HL-60 (cell line): ENCODE data around the gene PANK2.
"Not testable (repeated sequence)": the region's sequence is repeated elsewhere in the genome, so short reads cannot be mapped to it uniquely, and the experiment has no call there.

Experiments used
- DNase-seq, 2 experiments: peaks; one replicate each; pipeline ENCODE4 v3.0.0-alpha.2; 2010 to 2020; ENCODE audit warnings: low read depth in 1 of 2, low spot score in 1 of 2
- H3K27ac ChIP-seq: fragments of 250-450 bp; sonication (Bioruptor Pico); replicated peaks from 2 replicates; pipeline ENCODE4 v1.5.1; 2020; ENCODE audit warnings: mild to moderate bottlenecking, moderate library complexity
- H3K27me3 ChIP-seq: fragments of 250-450 bp; sonication (Bioruptor Pico); 2 replicates; pipeline ENCODE4 v1.5.1; 2021; ENCODE audit warnings: mild to moderate bottlenecking, moderate library complexity; ENCODE audit not compliant: insufficient read depth, poor library complexity, severe bottlenecking
- H3K4me3 ChIP-seq: replicated peaks from 2 replicates; pipeline ENCODE4 v1.5.1; 2011; ENCODE audit warnings: mild to moderate bottlenecking, control low read depth, low read length; ENCODE audit not compliant: insufficient read depth
- GABPA ChIP-seq: IDR thresholded peaks from 2 replicates; pipeline ENCODE4 v1.6.1; 2012; ENCODE audit warnings: low read depth
- POLR2AphosphoS5 ChIP-seq: IDR thresholded peaks from 2 replicates; pipeline ENCODE4 v1.6.1; 2012; ENCODE audit warnings: low read depth
- SPI1 ChIP-seq: IDR thresholded peaks from 2 replicates; pipeline ENCODE4 v1.6.1; 2012; ENCODE audit warnings: low read depth, mild to moderate bottlenecking, borderline replicate concordance
- TF ChIP-seq, protein P1 (sequence below): IDR thresholded peaks from one replicate; pipeline ENCODE4 v1.5.1; 2011; ENCODE audit warnings: low read length, control low read depth, inconsistent platforms; ENCODE audit not compliant: insufficient read depth
- TF ChIP-seq, protein P2 (sequence below): IDR thresholded peaks from 2 replicates; pipeline ENCODE4 v1.6.1; 2012; ENCODE audit warnings: low read depth; ENCODE audit not compliant: insufficient replicate concordance

The PANK2 gene

DNA sequence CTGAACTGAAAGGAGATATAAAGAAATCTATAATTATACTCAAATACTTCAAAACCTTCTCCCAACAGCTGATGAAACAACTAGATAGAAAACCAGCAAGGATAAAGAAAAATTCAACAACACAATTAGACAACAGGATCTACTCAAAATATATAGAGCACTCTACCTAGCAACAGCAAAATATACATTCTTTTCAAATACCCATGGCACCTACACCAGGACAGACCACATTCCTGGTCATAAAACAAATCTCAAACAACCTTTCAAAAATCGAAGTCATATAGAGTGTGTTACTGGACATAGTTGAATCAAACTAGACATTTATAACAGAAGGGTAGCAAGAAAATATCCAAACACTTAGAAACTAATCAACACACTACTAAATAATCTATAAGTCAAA lies 83.0 kb downstream of the PANK2 start:
- no peak for TF ChIP-seq SPI1
- TF ChIP-seq GABPA, result no peak
- TF ChIP-seq, protein P1, sequence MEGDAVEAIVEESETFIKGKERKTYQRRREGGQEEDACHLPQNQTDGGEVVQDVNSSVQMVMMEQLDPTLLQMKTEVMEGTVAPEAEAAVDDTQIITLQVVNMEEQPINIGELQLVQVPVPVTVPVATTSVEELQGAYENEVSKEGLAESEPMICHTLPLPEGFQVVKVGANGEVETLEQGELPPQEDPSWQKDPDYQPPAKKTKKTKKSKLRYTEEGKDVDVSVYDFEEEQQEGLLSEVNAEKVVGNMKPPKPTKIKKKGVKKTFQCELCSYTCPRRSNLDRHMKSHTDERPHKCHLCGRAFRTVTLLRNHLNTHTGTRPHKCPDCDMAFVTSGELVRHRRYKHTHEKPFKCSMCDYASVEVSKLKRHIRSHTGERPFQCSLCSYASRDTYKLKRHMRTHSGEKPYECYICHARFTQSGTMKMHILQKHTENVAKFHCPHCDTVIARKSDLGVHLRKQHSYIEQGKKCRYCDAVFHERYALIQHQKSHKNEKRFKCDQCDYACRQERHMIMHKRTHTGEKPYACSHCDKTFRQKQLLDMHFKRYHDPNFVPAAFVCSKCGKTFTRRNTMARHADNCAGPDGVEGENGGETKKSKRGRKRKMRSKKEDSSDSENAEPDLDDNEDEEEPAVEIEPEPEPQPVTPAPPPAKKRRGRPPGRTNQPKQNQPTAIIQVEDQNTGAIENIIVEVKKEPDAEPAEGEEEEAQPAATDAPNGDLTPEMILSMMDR, result no peak
- TF ChIP-seq, protein P2, sequence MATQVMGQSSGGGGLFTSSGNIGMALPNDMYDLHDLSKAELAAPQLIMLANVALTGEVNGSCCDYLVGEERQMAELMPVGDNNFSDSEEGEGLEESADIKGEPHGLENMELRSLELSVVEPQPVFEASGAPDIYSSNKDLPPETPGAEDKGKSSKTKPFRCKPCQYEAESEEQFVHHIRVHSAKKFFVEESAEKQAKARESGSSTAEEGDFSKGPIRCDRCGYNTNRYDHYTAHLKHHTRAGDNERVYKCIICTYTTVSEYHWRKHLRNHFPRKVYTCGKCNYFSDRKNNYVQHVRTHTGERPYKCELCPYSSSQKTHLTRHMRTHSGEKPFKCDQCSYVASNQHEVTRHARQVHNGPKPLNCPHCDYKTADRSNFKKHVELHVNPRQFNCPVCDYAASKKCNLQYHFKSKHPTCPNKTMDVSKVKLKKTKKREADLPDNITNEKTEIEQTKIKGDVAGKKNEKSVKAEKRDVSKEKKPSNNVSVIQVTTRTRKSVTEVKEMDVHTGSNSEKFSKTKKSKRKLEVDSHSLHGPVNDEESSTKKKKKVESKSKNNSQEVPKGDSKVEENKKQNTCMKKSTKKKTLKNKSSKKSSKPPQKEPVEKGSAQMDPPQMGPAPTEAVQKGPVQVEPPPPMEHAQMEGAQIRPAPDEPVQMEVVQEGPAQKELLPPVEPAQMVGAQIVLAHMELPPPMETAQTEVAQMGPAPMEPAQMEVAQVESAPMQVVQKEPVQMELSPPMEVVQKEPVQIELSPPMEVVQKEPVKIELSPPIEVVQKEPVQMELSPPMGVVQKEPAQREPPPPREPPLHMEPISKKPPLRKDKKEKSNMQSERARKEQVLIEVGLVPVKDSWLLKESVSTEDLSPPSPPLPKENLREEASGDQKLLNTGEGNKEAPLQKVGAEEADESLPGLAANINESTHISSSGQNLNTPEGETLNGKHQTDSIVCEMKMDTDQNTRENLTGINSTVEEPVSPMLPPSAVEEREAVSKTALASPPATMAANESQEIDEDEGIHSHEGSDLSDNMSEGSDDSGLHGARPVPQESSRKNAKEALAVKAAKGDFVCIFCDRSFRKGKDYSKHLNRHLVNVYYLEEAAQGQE, result no peak
- TF ChIP-seq POLR2AphosphoS5, result no peak
- Histone ChIP-seq H3K27ac (no peak overlapping the region), H3K27me3 (no peaks in the 10 kb centered on the region), H3K4me3 (no peak overlapping the region)
- DNase-seq, result no peak

DNA sequence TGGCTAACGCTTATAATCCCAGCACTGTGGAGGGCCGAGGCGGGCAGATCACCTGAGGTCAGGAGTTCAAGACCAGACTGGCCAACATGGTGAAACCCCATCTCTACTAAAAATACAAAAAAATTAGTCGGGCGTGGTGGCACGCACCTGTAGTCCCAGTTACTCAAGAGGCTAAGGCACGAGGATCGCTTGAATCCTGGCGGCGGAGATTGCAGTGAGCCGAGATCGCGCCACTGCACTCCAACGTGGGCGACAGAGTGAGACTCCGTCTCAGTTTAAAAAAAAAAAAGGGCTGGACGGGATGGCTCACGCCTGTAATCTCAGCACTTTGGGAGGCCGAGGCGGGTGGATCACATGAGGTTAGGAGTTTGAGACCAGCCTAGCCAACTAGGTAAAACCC lies 83.4 kb downstream of the PANK2 start:
- not testable (repeated sequence) for DNase-seq, H3K4me3 ChIP-seq, H3K27ac ChIP-seq, H3K27me3 ChIP-seq

DNA sequence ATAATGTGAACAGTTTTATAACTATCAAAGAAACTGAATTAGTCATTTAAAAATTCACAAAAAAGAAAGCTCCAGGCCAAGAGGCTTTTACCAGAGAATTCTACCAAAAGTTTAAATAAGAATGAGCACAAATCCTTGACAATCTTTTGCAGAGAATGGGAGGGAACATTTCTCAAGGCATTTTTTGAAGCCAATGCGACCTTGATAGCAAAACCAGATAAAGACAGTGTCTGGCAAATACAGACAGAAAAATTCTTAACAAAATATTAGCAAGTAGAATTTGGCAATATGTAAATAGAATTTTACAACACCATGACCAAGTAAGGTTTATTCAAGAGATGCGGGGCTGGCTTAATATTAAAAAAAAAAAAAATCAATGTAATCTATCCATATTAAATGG lies 84.5 kb downstream of the PANK2 start:
- no peak for DNase-seq

DNA sequence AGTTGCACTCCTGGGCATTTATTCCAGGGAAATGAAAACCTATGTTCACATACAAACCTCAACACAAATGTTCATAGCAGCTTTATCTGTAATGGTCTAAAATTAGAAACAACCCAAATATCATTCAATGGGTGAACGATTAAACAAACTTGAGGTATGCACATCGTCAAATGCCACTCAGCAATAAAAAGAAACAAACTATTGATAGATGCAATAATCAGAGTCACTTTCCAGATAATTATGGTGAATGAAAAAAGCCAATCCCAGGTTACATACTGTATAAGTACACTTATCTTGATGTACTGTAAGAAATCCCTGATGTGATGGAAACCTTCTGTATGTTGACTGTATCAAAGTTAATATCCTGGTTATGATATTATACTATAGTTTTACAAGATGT lies 87.3 kb downstream of the PANK2 start:
- Histone ChIP-seq H3K27me3 (no peaks in the 10 kb centered on the region), H3K4me3 (no peak overlapping the region), H3K27ac (no peak overlapping the region)
- DNase-seq, result no peak
- TF ChIP-seq GABPA, result no peak
- TF ChIP-seq SPI1, result no peak
- TF ChIP-seq, protein P1, result no peak
- TF ChIP-seq, protein P2, result no peak
- TF ChIP-seq POLR2AphosphoS5, result no peak

More for the DNA sequence above, 84.5 kb downstream of the PANK2 start:
- H3K27ac ChIP-seq, result no peak overlapping the region
- no peak overlapping the region for H3K4me3 ChIP-seq
- no peaks in the 10 kb centered on the region for H3K27me3 ChIP-seq
- TF ChIP-seq, protein P1, result no peak
- TF ChIP-seq SPI1 (no peak), GABPA (no peak), POLR2AphosphoS5 (no peak)
- TF ChIP-seq, protein P2, result no peak
